ENCODE results near the gene CLTRN. TPM values are rescaled to one million over a fixed set of nuclear protein-coding genes. Genes with fewer than 3 reads are reported as not detected.
"Not testable (repeated sequence)": the region's sequence is repeated elsewhere in the genome, so short reads cannot be mapped to it uniquely, and the experiment has no call there.

Gene CLTRN
- total RNA-seq (1 to 10 TPM in 1 of 2 experiments, under 1 TPM in 1; 0.68 to 1.1 TPM), polyA plus RNA-seq (under 1 TPM; 0.71 to 0.85 (median 0.83) TPM), total RNA-seq (0 to 0.52 (median 0.11) reads per million in 6 experiments)

- Mint-ChIP-seq H3K27me3 (peaks cover 10 to 23% (median 14%) of the 10 kb centered on the region in 5 donors), H3K27ac (no peak within 1 kb of the TSS), H3K4me3 (no peak within 1 kb of the TSS), H3K9me3 (no peaks in the 10 kb centered on the region), H3K36me3 (no peaks in the 10 kb centered on the region), H3K4me1 (no peaks in the 10 kb centered on the region)
- ATAC-seq (no peak), DNase-seq (no peak)
- POLR2A ChIA-PET = no interaction called here
Measured at GRCh38 chrX:15664487-15665444, at the start of gene CLTRN. Gene CLTRN, minus strand, starts transcription at chrX:15664805. Its CDS starts 30 bp downstream, at chrX:15664775.

GRCh38 chrX:15704273-15704672, 39.7 kb upstream of the CLTRN start:
- H3K9me3 Mint-ChIP-seq, ATAC-seq, H3K4me3 Mint-ChIP-seq, H3K27me3 Mint-ChIP-seq, H3K27ac Mint-ChIP-seq, H3K36me3 Mint-ChIP-seq, DNase-seq, POLR2A ChIA-PET, H3K4me1 Mint-ChIP-seq: not testable (repeated sequence)

GRCh38 chrX:15703809-15704208, 39.2 kb upstream of the CLTRN start:
- H3K27ac Mint-ChIP-seq, H3K9me3 Mint-ChIP-seq, H3K36me3 Mint-ChIP-seq, POLR2A ChIA-PET, H3K4me3 Mint-ChIP-seq, DNase-seq, H3K27me3 Mint-ChIP-seq, H3K4me1 Mint-ChIP-seq: not testable (repeated sequence)
- ATAC-seq = peak in 1 of 2 donors; percentile 46

GRCh38 chrX:15702488-15703371, 38.1 kb upstream of the CLTRN start:
- Mint-ChIP-seq H3K27me3 (no peaks in the 10 kb centered on the region), H3K9me3 (no peaks in the 10 kb centered on the region), H3K27ac (no peak overlapping the region), H3K4me3 (no peak overlapping the region), H3K36me3 (peaks cover 0 to 9% (median 0%) of the 10 kb centered on the region in 3 donors), H3K4me1 (no peaks in the 10 kb centered on the region)
- POLR2A ChIA-PET = no interaction called here
- ATAC-seq = no peak
- no peak for DNase-seq

- POLR2A ChIA-PET = no interaction called here
- no peak for DNase-seq
- no peaks in the 10 kb centered on the region for H3K27me3 Mint-ChIP-seq
- H3K36me3 Mint-ChIP-seq = peaks cover 0 to 44% (median 3%) of the 10 kb centered on the region in 3 donors
- no peak overlapping the region for H3K4me3 Mint-ChIP-seq
- no peaks in the 10 kb centered on the region for H3K9me3 Mint-ChIP-seq
- ATAC-seq = no peak
- peak overlapping the region in 1 of 10 donors; percentile 37 for H3K27ac Mint-ChIP-seq
- H3K4me1 Mint-ChIP-seq = peaks cover 0 to 6% (median 3%) of the 10 kb centered on the region in 4 donors
Measured at GRCh38 chrX:15696516-15696915, 31.9 kb upstream of the CLTRN start.

- H3K9me3 Mint-ChIP-seq = no peaks in the 10 kb centered on the region
- no peak overlapping the region for H3K4me3 Mint-ChIP-seq
- DNase-seq (no peak), ATAC-seq (no peak)
- H3K27me3 Mint-ChIP-seq = no peaks in the 10 kb centered on the region
- H3K36me3 Mint-ChIP-seq = peaks cover 4 to 53% (median 10%) of the 10 kb centered on the region in 3 donors
- H3K4me1 Mint-ChIP-seq = peaks cover 0 to 6% (median 4%) of the 10 kb centered on the region in 4 donors
- peak overlapping the region in 4 of 10 donors; percentile 37 to 71 (median 53) for H3K27ac Mint-ChIP-seq
- POLR2A ChIA-PET = no interaction called here
Measured at GRCh38 chrX:15694941-15695451, 30.4 kb upstream of the CLTRN start.

GRCh38 chrX:15686818-15687685, 22.4 kb upstream of the CLTRN start:
- peak overlapping the region in 5 of 10 donors; percentile 4 to 76 (median 33) for H3K27ac Mint-ChIP-seq
- DNase-seq (peak; percentile 12 to 77 (median 54)), ATAC-seq (peak; percentile 86 to 91)
- no peaks in the 10 kb centered on the region for H3K27me3 Mint-ChIP-seq
- no peaks in the 10 kb centered on the region for H3K9me3 Mint-ChIP-seq
- POLR2A ChIA-PET = interaction anchor here (1.0 to 1.3 kb wide), 2 partner anchors 59 to 103 kb away, joined by 3 to 4 read pairs; partner anchors contain the start of gene ZRSR2
- peaks cover 5 to 28% (median 10%) of the 10 kb centered on the region in 3 donors for H3K36me3 Mint-ChIP-seq
- peaks cover 3 to 13% (median 6%) of the 10 kb centered on the region in 4 donors for H3K4me1 Mint-ChIP-seq
- H3K4me3 Mint-ChIP-seq = no peak overlapping the region

GRCh38 chrX:15683193-15683592, 18.6 kb upstream of the CLTRN start:
- H3K27ac Mint-ChIP-seq = peak overlapping the region in 2 of 10 donors; percentile 7 to 43
- DNase-seq = no peak
- no peak for ATAC-seq
- no peaks in the 10 kb centered on the region for H3K9me3 Mint-ChIP-seq
- H3K4me3 Mint-ChIP-seq = no peak overlapping the region
- H3K36me3 Mint-ChIP-seq = peaks cover 0 to 6% (median 0%) of the 10 kb centered on the region in 3 donors
- POLR2A ChIA-PET = interaction anchor here (0.7 kb wide), 1 partner anchor 73 kb away, joined by 6 read pairs; no protein-coding TSS in a partner anchor
- peaks cover 6 to 18% (median 15%) of the 10 kb centered on the region in 4 donors for H3K4me1 Mint-ChIP-seq
- no peaks in the 10 kb centered on the region for H3K27me3 Mint-ChIP-seq

- Mint-ChIP-seq H3K27me3 (no peaks in the 10 kb centered on the region), H3K36me3 (peaks cover 0 to 5% (median 0%) of the 10 kb centered on the region in 3 donors), H3K4me3 (no peak overlapping the region), H3K4me1 (peaks cover 2 to 22% (median 11%) of the 10 kb centered on the region in 4 donors), H3K9me3 (no peaks in the 10 kb centered on the region), H3K27ac (peak overlapping the region in 1 of 10 donors; percentile 10)
- DNase-seq (no peak), ATAC-seq (no peak)
- POLR2A ChIA-PET = no interaction called here
Measured at GRCh38 chrX:15681433-15681832, 16.8 kb upstream of the CLTRN start.

GRCh38 chrX:15680401-15680800, 15.8 kb upstream of the CLTRN start:
- Mint-ChIP-seq H3K27me3 (no peaks in the 10 kb centered on the region), H3K4me3 (no peak overlapping the region), H3K36me3 (peaks cover 0 to 5% (median 0%) of the 10 kb centered on the region in 3 donors), H3K4me1 (peaks cover 2 to 25% (median 11%) of the 10 kb centered on the region in 4 donors), H3K9me3 (no peaks in the 10 kb centered on the region), H3K27ac (peak overlapping the region in 5 of 10 donors; percentile 11 to 65 (median 35))
- no peak for DNase-seq
- ATAC-seq = no peak
- POLR2A ChIA-PET = no interaction called here

- no peak for ATAC-seq
- POLR2A ChIA-PET = interaction anchor here (0.6 kb wide), 1 partner anchor 464 kb away, joined by 3 read pairs; no protein-coding TSS in a partner anchor
- Mint-ChIP-seq H3K36me3 (peaks cover 0 to 5% (median 0%) of the 10 kb centered on the region in 3 donors), H3K9me3 (no peaks in the 10 kb centered on the region), H3K27me3 (no peaks in the 10 kb centered on the region), H3K27ac (peak overlapping the region in 1 of 10 donors; percentile 7), H3K4me1 (peaks cover 2 to 25% (median 11%) of the 10 kb centered on the region in 4 donors), H3K4me3 (no peak overlapping the region)
- DNase-seq = no peak
Measured at GRCh38 chrX:15679246-15679645, 14.6 kb upstream of the CLTRN start.

Measured in naive thymus-derived CD8-positive, alpha-beta T cell (primary cell).